HG03520 (cell line): ENCODE data around the gene CSNK1E.

ENCODE experiments used
- ATAC-seq: cut with Tn5 transposase; IDR thresholded peaks from one replicate; pipeline ENCODE4 v1.9.1; 2021; ENCODE audit warnings: mild to moderate bottlenecking, moderate library complexity; ENCODE audit not compliant: unreplicated experiment

Gene CSNK1E

DNA sequence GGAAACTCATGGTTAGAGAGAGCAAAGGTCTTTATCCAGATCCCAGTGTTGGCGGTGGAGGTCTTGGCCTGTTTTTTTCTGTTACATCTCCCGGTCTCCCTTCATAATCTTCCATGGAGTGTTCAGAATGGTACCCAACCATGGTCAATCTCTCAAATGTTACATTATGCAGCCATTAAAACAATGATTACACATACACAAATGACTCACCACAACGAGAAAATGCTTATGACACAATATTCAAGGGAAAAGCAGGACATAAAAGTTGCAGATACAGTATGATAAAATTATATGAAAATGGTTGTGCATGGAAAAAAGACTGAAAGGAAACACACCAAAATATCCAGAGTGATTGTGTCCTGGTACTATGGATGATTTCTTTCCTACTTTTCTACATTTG lies 17.8 kb upstream of the CSNK1E start:
- ATAC-seq = no peak

- ATAC-seq = no peak
Measured at GRCh38 chr22:38327805-38328204, 10.6 kb upstream of the CSNK1E start.

DNA sequence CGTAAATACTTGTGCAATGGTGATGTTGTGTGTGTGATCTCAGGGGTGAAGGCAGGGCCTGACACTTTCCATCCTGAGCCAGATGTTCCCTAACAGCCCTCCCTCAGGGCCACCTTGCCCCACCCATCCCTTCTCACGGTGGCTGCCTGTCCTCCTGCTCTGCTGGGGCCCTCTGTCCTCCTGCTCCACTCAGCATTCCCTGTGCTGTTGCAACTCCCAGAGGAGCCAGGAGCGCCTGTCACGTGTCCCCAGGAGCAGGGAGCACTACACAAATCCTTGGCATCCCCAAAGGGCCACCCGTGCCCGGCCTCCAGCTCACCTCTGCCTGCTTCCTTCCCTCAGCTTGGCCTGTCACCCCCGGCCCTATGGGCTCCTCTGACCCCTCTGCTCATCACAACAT lies 10.2 kb upstream of the CSNK1E start:
- no peak for ATAC-seq

GRCh38 chr22:38325587-38325986 lies 8.4 kb upstream of the CSNK1E start:
- ATAC-seq = no peak

DNA sequence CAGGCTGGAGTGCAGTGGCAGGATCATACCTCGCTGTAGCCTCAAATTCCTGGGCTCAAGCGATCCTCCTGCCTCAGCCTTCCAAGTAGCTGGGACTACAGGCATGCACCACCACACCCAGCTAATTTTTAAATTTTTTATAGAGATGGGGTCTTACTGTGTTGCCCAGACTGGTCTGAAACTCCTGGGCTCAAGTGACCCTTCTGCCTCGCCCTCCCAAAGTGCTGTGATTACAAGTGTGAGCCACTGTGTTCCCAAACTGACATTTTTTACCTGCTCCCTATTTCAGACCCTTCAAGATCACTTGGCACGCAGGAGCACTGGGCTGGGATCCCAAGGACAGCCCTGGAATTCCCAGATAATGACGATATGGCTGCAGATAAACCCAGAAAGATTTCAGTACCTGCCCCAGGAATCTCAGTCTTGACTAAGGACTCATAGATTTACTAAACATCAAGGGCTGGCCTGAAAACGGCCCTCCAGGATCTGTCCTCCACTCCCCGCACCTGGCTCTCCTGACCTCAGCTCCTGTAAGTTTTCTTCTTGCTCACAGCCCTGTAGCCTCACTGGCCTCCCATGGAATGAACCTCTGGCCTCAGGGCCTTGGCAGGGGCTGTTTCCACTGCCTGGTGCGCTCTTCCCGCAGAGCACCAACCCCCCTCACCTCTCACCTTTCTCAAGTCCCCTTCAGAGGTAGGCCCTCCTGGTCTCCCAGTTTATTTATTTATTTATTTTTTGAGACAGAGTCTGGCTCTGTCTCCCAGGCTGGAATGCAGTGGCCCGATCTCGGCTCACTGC lies 3.6 kb upstream of the CSNK1E start:
- no peak for ATAC-seq

DNA sequence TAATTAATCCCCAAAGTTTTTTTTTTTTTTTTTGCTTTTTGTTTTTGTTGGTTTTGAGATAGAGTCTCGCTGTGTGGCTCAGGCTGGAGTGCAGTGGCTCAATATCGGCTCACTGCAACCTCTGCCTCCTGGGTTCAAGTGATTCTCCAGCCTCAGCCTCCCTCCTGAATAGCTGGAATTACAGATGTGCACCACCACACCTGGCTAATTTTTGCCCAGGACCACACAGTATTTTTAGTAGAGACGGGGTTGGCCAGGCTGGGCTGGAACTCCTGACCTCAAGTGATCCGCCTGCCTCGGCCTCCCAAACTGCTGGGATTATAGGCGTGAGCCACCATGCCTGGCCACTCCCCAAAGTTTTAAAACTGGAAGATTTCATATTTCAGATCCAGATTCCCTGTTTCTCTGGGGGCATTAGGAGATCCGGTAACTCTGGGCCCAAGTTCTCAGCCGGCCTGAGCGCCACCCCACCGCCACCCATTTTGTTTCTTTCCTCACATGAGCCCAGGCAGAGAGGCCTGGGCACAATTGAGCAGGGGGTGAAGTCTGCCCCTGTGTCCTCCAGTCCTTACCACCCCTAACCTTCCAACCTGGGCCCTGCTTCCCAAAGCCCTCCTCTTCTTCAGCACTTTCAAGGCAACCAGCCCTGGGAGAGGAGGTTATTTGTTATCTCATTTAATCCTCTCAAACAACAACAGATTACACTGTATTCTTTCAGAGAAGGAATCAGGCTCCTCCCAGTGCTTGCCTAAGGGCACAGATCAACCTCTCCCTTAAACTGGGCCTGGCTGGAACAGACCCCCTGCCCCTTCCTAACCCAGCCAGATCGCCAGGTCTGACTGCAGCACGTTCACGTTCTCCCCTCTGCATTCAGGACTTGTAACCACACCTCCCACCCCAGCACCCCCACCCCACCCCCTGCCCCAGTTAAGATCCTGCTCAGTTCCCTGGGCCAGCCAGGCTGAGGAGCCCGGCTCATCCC lies 1.9 kb upstream of the CSNK1E start:
- no peak for ATAC-seq

GRCh38 chr22:38317995-38318715 lies 922 bp upstream of the CSNK1E start:
- ATAC-seq = no peak

GRCh38 chr22:38316364-38317121 lies 690 bp downstream of the CSNK1E start:
- no peak for ATAC-seq

GRCh38 chr22:38315823-38316363 lies 1.3 kb downstream of the CSNK1E start:
- no peak for ATAC-seq

DNA sequence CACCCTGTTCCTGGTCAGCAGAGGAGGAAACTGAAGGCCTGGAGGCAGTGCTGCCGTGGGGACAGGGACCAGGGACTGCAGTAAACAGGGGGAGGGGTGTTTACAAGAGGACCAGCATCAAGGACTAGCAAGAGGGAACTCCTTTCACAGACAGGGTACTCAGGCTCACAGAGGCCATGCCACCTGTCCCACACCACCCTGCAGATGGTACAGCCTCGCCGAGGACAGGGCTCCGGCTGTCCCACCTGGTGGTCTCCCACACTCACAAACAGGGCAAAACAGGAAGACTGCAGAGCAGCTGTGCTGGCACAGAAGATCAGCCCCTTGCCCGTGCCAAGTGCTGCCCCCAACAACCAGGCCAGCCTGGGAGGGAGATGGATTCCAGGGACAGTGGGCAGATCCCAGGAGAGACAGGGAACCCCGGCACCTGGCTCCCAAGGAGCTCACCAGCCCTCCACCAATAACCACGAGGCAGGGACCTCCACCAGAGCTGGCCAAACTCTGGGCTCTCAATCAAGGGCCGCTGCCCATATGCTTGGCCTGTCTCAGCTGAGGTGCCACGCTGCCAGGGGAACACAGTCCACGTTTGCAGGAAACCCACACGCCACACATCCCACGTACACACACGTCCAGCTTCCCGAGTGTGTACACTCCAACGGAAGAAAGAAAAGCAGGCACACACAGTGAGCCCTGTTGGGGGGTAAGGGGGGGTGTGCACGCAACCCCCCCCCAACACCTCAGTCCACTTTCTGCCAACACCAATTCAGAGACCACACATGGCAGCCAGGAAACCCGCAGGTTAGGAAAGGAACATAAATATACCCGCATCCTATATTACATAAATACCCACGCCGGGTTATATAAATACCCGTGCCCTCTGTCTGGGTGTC lies 2.1 kb downstream of the CSNK1E start:
- no peak for ATAC-seq

DNA sequence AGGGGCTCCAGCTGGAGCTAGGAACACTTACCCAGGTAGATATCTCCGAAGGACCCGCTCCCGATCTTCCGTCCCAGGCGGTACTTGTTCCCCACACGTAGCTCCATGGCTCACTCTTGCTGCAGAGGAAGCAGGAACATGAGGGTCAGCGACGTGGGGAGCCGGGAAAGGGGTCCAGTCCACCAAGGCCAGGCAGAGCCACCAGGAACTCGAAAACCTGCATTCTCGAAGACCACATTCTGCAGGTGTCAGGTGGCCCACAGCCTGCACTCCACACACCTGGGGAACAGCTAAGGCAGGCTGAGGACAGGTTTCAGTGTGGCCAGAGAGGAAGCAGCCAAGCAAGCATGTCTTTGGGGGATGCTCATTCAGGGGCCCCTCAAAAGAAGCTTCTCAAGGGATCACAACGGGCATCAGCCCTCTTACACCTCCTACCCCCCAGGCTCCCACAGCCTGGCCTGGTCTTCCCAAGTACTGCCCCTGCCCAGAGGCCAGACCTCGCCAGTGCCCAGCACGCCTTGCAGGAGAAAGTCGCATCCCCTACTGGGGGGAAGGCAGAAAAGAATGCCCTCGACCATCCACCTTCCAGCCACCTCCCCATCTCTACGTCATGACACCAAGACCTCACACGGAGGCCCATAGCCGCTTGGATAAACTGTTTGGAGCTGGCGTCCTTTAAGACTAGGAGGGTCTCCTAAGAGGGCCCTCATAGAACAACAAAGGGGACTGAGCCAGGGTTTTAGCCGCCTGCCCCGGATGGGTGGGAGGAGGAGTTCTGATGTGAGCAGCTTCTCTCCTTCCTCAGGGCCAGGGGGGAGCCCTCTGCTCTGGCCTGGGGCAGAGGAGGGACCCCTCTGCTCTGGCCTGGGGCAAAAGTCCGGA lies 2.9 kb downstream of the CSNK1E start:
- no peak for ATAC-seq

DNA sequence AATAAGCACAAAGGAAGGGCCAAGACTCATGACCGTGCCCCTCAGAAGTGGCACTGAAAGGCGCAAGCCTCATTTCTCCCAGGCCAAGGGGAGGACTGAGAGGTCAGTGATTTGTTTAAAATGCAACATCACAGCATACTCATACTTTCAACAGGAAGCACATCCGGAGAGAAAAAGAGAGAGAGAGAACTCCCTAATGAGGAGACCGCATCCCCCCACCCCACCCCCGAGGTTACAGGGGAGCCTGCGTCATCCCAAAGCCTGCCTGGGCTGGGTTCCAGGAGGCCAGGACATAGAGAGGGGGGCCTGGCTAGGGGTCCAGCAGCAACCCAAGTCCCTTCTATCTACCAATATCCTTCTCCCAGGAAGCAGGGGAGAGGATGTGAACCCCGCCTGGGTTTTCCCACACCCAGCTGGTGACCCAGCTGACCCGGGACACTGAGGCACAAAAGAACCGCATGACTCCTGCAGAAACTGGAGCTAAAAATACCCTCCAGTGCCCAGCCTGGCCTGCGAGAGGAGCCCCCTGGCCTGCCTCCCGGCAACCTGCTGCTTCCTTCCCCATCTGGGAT lies 3.8 kb downstream of the CSNK1E start:
- no peak for ATAC-seq

- no peak for ATAC-seq
Measured at GRCh38 chr22:38312261-38312800, 4.9 kb downstream of the CSNK1E start.

GRCh38 chr22:38311323-38311620 lies 6.0 kb downstream of the CSNK1E start:
- ATAC-seq = no peak

GRCh38 chr22:38310518-38311322 lies 6.5 kb downstream of the CSNK1E start:
- no peak for ATAC-seq

GRCh38 chr22:38309614-38310517 lies 7.4 kb downstream of the CSNK1E start:
- ATAC-seq = no peak
